Testis (tissue), 3 donors: ENCODE measurements around the gene ARAP2. TPM values are rescaled to one million over a fixed set of nuclear protein-coding genes. Genes with fewer than 3 reads are reported as not detected.

Experiments
- DNase-seq: peaks from one replicate; pipeline ENCODE4 v3.0.0-alpha.2; 2019
- H3K27ac ChIP-seq, 2 donors: fragments of 200-600 bp; sonication (generic); one replicate each; pipeline ENCODE4 v1.5.1; 2019
- H3K27me3 ChIP-seq: fragments of 200-600 bp; sonication (generic); one replicate; pipeline ENCODE4 v1.5.1; 2019
- H3K36me3 ChIP-seq: fragments of 200-600 bp; sonication (generic); one replicate; pipeline ENCODE4 v1.5.1; 2017; ENCODE audit warnings: low read depth; ENCODE audit errors: missing control alignments
- H3K4me1 ChIP-seq: fragments of 200-600 bp; sonication (generic); one replicate; pipeline ENCODE4 v1.5.1; 2019
- H3K4me3 ChIP-seq, 2 donors: fragments of 200-600 bp; sonication (generic); one replicate each; pipeline ENCODE4 v1.5.1; 2017 to 2019
- H3K9me3 ChIP-seq: fragments of 200-600 bp; sonication (generic); one replicate; pipeline ENCODE4 v1.5.1; 2017
- POLR2A ChIP-seq: fragments of 450-650 bp; IDR thresholded peaks from one replicate; pipeline ENCODE4 v1.6.1; 2017; ENCODE audit warnings: antibody characterized with exemption, mild to moderate bottlenecking, moderate library complexity
- WGBS, 2 donors: methylation state at CpG; one replicate each; pipeline ENCODE4 v1.1.5; 2018; 5-methylcytosine and 5-hydroxymethylcytosine counted together
- intact Hi-C: fragments of 100-400 bp; cut with DNase I; formaldehyde crosslinking; loops from one replicate; pipeline ENCODE4 v1.15.1; 2023; ENCODE audit warnings: low total_unique reads
- polyA plus RNA-seq: library from polyadenylated mRNA; stranded (reverse); fragments of 350-450 nt; fragmentation: Illumina TruSeq; extraction: RNeasy Lipid Tissue Mini Kit (QIAGEN cat#74804); gene quantifications from one replicate; pipeline ENCODE4 v1.2.3, GENCODE V29; 2014; ENCODE audit warnings: low read depth, low replicate concordance; ENCODE audit not compliant: insufficient read depth
- total RNA-seq, 2 donors: library from RNA; depleted of rRNA; stranded (reverse); fragments of >200 nt; gene quantifications; one replicate each; pipeline ENCODE4 v1.2.3, GENCODE V29; 2016
- TF ChIP-seq, protein P1 (sequence below), 3 experiments: fragments of 450-650 bp in 2 of 3; fragments of 200-600 bp in 1 of 3; sonication (generic) in 1 of 3; IDR thresholded peaks; one replicate each; pipeline ENCODE4 v1.5.1; 2016 to 2019; ENCODE audit warnings: antibody characterized with exemption in 3 of 3, mild to moderate bottlenecking in 2 of 3, moderate library complexity in 1 of 3

Gene ARAP2
- total and polyA plus RNA-seq, 3 donors from 2014 or later: 10.9 to 91.0 (median 81.1) TPM

DNA sequence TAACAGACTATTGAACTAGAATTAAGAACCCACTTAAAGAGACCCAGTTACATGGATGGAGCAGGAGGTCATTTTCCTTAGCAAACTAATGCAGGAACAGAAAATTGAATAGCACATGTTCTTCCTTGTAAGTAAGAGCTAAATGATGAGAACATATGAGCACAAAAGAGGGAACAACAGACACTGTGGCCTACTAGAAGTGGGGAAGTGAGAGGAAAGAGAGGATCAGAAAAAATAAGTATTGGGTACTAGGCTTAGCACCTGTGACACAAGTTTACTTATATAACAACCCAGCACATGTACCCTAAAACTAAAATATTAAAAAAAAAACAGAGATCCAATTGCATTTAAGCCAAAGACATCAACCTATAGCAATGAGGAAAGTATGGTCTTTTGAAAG, 26.2 kb downstream of the ARAP2 start:
- intact Hi-C loops: no loop called here
- H3K27me3 ChIP-seq: no peaks in the 10 kb centered on the region
- H3K4me1 ChIP-seq: no peaks in the 10 kb centered on the region
- H3K27ac ChIP-seq: no peak overlapping the region
- TF ChIP-seq POLR2A: no peak
- TF ChIP-seq, protein P1, sequence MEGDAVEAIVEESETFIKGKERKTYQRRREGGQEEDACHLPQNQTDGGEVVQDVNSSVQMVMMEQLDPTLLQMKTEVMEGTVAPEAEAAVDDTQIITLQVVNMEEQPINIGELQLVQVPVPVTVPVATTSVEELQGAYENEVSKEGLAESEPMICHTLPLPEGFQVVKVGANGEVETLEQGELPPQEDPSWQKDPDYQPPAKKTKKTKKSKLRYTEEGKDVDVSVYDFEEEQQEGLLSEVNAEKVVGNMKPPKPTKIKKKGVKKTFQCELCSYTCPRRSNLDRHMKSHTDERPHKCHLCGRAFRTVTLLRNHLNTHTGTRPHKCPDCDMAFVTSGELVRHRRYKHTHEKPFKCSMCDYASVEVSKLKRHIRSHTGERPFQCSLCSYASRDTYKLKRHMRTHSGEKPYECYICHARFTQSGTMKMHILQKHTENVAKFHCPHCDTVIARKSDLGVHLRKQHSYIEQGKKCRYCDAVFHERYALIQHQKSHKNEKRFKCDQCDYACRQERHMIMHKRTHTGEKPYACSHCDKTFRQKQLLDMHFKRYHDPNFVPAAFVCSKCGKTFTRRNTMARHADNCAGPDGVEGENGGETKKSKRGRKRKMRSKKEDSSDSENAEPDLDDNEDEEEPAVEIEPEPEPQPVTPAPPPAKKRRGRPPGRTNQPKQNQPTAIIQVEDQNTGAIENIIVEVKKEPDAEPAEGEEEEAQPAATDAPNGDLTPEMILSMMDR (IDR thresholded peaks at IDR 0.05): no peak
- no peak overlapping the region for H3K4me3 ChIP-seq
- no peak for DNase-seq
- no peaks in the 10 kb centered on the region for H3K36me3 ChIP-seq
- no peaks in the 10 kb centered on the region for H3K9me3 ChIP-seq

DNA sequence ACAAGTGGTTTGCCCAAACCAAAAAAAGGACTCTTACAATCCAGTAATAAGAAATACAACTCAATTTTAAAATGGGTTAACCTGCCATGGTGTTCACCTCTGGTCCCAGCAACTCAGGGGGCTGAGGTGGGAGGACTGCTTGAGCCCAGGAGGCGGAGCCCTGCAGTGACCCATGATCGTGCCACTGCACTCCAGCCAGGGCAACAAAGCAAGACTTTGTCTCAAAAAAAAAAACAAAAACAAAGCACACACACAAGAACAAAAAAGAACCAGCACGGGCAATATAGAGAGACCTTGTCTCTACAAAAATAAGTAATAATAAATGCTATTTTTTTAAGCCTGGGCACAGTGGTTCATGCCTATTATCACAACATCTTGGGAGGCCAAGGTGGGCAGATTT, 28.7 kb downstream of the ARAP2 start:
- 87 to 95% methylated on average over 3 of the region's 3 CpGs for WGBS, 2 donors
- H3K27ac ChIP-seq: no peak overlapping the region
- TF ChIP-seq POLR2A: no peak
- TF ChIP-seq, protein P1 (IDR thresholded peaks at IDR 0.05): no peak
- no peak overlapping the region for H3K4me3 ChIP-seq
- no peak for DNase-seq
- H3K36me3 ChIP-seq: no peaks in the 10 kb centered on the region
- H3K27me3 ChIP-seq: no peaks in the 10 kb centered on the region
- H3K4me1 ChIP-seq: no peaks in the 10 kb centered on the region
- H3K9me3 ChIP-seq: no peaks in the 10 kb centered on the region
- intact Hi-C loops: no loop called here

DNA sequence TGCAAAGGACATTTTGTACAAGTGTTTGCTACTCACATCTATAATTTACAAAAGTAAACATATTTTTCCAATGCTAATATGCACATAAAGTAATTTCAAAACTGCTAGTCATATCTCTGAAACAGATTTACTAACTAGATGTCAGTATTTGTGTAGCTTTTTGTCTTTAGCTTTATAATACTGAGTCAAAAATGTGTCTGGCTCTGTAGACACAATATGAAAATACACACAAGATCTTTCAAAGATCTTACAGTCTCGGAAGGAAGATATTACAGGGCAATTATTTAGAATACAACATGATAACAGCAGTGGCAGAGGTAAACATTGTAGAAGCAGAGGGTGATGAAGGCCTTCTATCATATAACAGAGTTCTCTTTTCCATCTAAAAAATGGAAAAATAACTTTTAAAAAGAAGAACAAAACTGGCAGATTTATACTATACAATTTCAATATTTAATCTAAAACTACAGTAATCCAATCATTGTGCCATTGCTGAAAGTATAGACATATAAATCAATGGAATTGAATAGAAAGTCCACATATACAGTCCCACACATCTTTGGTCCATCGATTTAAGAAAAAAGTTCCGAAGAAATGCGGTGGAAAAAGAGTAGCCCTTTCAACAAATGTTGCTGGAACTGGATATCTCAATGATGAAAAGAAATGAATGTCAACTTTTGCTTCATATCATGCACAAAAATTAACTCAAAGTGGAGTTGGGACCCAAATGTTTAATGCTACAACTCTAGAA, 29.4 kb downstream of the ARAP2 start:
- H3K4me1 ChIP-seq: no peaks in the 10 kb centered on the region
- H3K36me3 ChIP-seq: no peaks in the 10 kb centered on the region
- no peaks in the 10 kb centered on the region for H3K27me3 ChIP-seq
- DNase-seq: no peak
- TF ChIP-seq, protein P1 (IDR thresholded peaks at IDR 0.05): no peak
- no peak for TF ChIP-seq POLR2A
- no peaks in the 10 kb centered on the region for H3K9me3 ChIP-seq
- H3K27ac ChIP-seq: no peak overlapping the region
- H3K4me3 ChIP-seq: no peak overlapping the region
- intact Hi-C loops: no loop called here
- WGBS, 2 donors: 61 to 72% methylated on average over 4 of the region's 4 CpGs

DNA sequence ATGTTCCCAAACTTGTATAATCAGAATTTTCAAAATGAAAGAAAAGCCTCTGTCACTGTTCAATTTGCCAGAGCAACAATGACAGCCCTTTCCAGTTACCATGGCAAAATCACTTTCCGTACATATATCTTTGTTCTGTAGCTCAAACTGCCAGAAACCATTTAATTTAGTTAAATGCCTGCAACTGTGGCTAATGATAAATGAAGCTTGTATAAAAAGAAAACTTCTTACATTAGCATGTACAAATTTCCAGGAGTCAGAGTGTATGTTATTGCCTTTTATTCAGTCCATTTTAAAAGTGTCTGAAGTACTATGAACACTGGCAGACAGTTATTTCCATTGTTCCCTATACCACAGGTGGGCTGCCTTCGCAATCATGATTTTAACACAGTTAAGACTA, 30.3 kb downstream of the ARAP2 start:
- Histone ChIP-seq H3K4me3 (no peak overlapping the region), H3K27me3 (no peaks in the 10 kb centered on the region), H3K9me3 (no peaks in the 10 kb centered on the region), H3K36me3 (no peaks in the 10 kb centered on the region), H3K4me1 (no peaks in the 10 kb centered on the region), H3K27ac (no peak overlapping the region)
- no peak for DNase-seq
- 78 to 80% methylated on average over 2 of the region's 2 CpGs for WGBS, 2 donors
- TF ChIP-seq, protein P1 (IDR thresholded peaks at IDR 0.05): no peak
- no peak for TF ChIP-seq POLR2A
- intact Hi-C loops: no loop called here

DNA sequence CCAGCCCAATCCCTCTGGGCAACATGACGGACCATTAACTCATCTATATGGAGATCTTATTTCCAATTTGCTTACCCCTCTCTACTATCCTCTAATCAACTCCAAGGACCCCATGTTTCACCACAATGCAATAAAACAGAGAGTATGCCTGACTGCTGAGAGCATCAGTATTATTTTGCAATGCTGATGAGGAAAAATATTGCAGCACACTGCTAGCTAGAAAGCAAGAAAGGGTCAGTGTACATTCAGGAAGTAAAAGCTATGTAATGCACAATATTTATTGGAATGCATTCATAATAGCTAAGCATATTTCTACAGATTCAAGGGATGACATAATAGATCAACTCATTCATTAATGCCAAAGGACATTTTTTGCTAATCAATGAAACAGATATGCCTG, 33.2 kb downstream of the ARAP2 start:
- Histone ChIP-seq H3K27ac (peak overlapping the region in 1 of 2 donors; percentile 63), H3K4me3 (no peak overlapping the region), H3K36me3 (no peaks in the 10 kb centered on the region), H3K4me1 (peaks cover 15% of the 10 kb centered on the region), H3K9me3 (no peaks in the 10 kb centered on the region), H3K27me3 (no peaks in the 10 kb centered on the region)
- no peak for DNase-seq
- TF ChIP-seq, protein P1 (IDR thresholded peaks at IDR 0.05): no peak
- TF ChIP-seq POLR2A: no peak
- intact Hi-C loops: no loop called here
- WGBS, 2 donors: 87 to 88% methylated on average over 1 of the region's 1 CpG
